Measurements from ENCODE around the gene AUNIP.

The AUNIP gene

DNA sequence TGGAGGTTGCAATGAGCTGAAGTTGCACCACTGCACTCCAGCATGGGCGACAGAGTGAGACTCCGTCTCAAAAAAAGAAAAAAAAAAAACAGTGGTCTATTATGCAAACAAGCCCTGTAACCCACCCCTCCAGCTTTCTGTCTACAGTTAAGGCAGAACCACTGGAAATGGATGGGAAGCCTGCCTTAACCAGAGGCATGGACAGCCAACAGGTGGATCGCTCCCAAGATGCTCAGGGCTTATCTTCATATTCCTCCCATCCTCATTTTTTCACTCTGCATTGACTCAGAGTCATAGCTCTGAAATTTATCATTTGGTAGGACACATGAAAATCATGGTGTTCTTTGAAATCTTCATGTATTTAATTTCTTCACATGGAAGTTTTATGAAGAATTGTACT lies 30.8 kb downstream of the AUNIP start:
- no peak for DNase-seq (ENCODE audit: low read depth)

- no peak for DNase-seq (ENCODE audit: low read depth)
These were observed 32.7 kb downstream of the AUNIP start for GRCh38 chr1:25826571-25826970.

DNA sequence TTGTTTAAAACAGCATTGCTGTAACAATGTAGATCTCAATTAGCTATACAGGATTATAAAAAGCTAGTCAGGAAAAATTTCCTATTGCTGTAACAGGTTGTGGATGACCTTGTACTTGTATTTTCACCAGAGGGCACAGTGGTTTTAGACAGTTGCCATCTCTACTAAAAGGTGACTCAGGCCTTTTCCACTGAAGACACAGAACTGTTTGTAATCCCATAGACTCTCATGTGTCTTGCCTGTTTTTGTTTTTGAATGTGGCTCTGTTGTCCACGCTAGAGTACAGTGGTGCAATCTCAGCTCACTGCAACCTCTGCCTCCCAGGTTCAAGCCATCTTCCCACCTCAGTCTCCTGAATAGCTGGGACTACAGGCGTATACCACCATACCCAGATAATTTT lies 33.7 kb downstream of the AUNIP start:
- no peak for DNase-seq (ENCODE audit: low read depth)

DNA sequence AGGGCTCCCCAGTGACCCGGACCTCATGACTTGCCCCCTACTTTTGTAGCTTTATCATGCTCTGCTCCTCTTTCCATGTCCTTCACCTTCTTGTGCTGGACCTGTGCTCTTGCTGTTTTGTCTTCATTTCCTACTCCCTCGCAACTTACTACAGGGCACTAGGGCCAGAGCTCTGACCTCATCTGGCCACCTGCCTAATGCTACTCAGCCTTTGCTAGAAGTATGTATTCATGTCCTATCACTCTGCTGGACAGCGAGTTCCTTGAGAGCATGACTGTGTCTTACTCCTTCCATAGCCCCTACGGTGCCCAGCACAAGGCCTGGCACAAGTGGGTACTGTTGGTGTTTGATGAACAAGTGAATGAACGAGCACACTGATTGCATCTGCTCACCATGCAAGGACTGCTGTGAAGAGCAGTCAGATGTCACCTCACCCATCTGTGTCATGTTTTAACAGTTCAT lies 37.6 kb downstream of the AUNIP start:
- no peak for DNase-seq (ENCODE audit: low read depth)

DNA sequence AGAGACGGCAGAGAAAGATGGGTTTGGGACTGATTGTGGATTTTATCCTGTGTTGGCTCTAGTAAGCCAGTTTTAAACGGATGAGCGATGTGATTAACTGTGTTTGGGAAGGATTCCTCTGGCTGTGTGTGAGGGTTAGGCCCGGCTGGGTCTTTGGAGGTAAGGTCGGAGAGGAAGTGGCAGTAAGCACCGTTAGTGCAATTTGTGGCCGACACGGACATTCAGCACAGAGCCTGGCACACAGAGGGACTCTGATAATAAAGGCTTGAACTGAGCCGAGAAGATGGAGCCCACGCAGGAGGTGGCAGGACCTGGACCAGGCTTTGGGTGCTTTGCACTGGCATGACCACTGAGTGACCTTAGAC lies 38.2 kb downstream of the AUNIP start:
- no peak for DNase-seq (ENCODE audit: low read depth)

DNA sequence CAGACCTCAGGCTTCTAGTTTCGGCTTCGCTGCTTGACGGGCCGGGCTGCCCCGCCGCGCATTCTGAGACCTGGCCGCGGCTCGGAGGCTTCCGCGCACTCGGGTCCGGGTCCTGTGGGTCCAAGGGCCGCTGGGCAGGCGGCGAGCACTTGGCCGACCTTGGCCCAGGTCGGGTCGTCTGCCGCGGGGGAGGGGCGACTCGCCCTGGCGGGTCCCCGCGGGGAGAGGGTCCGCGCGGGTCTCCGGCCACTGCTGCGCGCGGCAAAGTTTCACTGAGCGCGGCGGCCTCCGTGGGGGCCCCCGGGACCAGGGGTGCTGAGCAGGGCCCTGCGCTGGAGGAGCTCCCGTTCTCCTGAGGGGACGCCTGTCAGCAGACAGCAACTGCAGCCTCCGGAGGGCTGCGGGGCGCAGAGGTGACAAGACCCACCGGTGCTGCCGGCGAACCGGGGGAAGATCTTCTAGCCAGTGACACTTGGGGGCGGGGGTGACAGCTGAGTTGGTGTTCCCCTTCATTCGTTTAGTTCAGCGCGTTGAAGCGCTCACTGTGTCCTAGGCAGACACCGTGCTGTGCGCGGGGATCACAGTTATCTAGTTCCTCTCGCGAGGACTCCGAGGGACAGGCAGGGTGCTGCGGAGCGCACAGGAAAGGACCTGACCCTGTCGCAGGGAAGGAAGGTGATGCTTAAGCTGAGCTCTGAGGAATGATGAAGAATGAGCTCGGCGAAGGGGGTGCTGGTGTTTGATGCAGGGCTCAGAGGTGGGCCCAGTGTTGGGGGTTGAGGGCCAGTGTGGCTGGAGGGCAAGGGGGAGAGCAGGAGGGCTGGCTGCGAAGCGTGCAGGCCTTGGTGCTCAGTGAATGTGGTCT lies 38.8 kb downstream of the AUNIP start:
- DNase-seq (ENCODE audit: low read depth) = peak; percentile 37

DNA sequence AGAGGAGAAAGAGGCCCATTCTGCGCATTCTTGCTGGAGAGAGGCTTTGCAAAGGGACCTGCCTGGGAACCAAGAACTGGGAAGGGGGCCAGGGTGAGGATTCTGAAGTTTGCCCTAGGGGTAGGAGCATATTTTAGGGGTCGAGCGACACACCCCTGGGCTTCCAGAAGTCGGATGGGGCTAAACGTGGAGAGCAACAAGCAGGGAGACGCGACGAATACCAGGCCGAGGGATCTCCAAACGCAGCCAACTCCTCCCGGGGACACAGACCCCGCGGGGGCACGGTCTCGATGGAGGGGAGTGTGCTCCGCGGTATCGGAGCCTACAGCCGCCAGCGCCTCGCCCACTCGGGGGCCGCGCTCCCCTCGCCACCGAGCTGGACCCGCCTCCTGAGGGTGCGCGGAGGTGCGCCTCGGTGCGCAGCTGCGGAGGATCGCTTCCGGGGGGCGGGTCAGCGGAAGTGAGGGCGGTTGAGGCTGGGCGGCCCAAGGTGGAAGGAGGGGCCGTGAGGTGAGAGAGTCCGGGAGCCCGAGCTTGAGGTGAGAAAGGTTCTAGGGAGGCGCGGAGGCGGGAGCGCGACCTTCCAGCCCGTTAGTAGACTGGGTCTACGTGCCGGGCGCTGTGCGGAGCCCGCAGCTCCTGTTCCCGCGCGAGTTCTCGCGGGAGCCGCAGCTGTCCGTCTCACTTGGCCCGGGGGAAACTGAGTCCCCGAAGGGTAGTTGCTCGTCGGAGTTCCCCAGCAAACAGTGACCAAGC lies 39.6 kb downstream of the AUNIP start, which contains the start of gene MTFR1L:
Gene MTFR1L (plus strand): TSS at position 464 of the 756 bp plus-strand sequence. CDS start 3,151 bp downstream, outside the sequence.
- DNase-seq (ENCODE audit: low read depth) = peak; percentile 83

DNA sequence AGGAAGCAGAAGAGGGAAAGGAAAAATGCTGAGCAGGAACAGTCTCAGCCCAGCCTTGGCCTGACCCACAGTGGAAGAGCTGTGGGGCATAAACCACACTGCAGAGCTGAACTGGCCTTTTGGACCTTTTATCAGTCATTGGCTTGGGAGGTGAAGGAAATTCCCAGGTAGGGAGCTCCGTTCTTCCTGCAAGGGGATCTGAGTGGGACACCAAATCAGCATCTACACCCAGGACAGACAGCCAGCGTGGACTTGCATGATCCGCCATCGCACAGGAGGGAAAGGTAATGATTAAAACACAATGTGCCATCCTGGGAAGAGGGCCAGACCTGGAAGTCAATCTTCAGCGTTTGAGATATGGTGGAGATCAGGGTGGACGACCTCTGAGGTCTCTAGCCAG lies 40.7 kb downstream of the AUNIP start:
- no peak for DNase-seq (ENCODE audit: low read depth)

DNA sequence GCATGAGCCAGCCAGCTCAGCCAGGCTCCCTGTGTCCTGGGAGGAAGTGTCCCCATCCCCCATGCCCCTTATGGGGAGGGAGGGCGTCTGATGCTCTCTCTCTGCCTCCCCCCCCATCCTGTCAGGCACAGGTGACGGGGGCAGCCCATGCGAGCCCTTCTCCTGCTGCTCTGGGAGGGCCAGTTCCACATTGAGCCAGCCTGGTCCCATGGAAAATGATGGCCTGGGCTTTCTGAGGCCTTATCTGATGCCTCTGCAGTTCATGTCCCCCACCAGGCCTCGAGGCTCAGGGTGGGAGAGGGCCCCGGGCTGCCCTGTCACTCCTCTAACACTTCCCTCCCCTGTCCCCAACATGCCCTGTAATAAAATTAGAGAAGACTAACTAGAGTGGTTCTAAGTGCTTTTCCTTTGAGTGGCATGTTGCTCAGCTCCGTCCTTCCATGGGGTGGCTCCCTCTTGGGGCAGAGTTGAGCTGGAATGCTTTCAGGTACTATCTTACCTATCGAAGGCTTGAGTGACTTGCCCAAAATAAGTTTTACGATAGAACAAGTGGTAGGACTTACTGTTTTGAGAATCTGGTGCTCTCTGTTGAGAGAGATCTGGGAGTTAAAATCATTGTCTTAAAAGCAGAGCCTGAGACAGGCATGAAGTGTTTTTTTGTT lies 41.3 kb downstream of the AUNIP start:
- DNase-seq (ENCODE audit: low read depth) = no peak

GRCh38 chr1:25816112-25816718 lies 43.0 kb downstream of the AUNIP start:
- no peak for DNase-seq (ENCODE audit: low read depth)

- no peak for DNase-seq (ENCODE audit: low read depth)
These were observed 43.8 kb downstream of the AUNIP start for GRCh38 chr1:25815208-25816111.

DNA sequence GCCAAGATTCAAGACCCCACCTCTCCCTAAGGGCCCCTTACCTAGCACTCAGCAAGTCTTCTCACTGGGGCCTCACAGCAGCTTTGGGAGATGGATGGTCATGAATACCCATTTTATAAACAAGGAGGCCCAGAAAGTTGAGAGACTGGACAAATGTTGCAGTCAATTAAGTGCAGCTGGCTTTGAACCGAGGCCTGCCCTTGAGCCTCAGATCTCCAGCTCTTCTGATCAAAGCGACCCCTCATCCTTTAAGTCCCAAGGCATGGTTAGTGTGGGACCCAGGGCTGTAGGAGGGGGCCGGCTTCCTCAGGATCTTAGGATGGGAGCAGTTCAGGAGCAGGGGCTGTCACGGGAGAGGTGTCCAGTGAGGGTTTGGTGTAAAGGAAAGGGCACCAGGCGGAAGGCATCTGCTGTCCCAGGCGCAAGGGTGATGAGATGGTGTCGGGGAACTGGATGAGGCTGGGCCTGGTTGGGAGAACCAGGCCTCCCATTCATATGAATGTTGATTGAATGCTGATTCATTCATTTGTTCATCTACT lies 44.6 kb downstream of the AUNIP start:
- DNase-seq (ENCODE audit: low read depth) = no peak

DNA sequence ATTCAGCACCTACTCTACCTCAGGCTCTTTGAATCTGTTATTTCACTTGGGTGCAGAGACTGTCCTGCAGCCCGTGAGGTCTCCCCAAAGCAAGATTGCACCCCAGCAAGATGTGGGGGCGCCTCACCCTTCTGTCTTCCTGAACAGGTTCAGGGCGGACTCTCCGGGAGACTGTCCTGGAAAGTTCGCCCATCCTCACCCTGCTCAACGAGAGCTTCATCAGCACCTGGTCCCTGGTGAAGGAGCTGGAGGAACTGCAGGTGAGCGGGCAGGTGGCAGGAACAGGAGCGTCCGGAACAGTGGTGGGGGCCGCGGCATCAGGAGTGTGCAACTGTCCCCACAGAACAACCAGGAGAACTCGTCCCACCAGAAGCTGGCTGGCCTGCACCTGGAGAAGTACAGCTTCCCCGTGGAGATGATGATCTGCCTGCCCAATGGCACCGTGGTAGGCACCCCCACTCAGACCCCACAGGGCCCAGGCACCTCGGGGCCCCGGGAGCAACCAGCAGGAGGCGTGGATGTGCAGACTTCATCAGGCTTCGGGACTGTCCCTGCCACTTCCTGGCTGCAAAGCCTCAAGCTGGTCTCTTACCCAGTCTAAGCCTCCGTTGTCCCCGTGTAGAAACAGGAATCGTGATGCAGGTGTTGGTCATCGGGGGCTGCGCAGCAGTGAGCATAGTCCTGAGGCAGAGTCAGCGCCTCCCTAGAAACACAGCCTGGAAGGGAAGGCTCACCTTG lies 45.4 kb downstream of the AUNIP start:
- DNase-seq (ENCODE audit: low read depth) = no peak

DNA sequence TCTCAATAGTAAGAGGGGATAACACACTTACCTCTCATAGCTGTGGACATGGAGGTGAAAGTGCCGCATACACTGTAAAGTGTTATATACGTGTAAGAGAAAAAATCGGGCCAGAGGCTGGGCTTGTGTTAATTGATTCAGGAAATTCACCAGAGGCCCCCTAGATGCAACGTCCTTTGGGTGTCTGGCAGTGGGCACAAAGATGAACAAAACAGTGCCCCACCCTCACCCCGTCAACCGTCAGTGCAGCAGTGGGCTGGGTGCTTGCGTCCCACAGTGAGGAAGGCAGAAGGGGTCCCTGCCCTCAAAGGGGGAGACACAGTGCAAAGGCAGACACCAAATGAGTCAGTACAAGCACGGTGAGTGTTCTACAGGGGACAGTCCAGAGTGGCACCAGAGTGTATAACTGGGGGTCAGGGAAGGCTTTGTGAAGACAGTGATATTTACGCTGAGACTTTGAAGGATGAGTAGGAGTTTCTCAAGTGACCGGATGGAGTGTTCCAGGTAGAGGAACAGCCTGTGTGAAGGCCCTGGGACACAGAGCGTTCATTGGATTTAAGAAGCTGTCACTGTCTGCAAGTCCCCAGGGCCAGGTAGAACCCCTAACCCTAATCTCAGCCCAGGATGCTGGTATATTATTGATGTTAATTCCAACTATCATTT lies 46.1 kb downstream of the AUNIP start:
- no peak for DNase-seq (ENCODE audit: low read depth)

DNA sequence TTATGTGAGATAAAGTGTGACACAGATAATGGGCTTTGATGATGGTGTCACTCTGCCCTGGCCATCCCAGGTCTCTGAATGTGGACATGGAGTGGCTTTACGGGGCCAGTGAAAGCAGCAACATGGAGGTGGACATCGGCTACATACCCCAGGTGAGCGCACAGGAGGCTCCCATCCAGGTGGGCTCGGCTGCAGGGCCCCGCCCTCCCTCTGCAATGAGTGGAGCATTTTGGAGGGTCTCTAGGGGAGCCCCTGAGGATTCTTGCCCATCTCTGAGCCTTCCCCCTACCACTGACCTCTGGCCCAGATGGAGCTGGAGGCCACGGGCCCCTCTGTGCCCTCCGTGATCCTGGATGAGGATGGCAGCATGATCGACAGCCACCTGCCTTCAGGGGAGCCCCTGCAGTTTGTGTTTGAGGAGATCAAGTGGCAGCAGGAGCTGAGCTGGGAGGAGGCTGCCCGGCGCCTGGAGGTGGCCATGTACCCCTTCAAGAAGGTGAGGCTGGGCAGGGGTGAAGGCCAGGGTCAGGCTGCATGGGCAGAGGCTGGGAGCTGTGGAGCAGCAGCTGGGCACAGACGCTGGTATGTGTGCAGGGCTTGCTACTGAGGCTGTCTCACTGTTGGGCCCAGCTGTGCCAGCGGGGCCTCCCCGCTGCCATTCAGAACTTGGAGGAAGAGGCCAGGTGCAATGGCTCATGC lies 47.7 kb downstream of the AUNIP start:
- no peak for DNase-seq (ENCODE audit: low read depth)

DNA sequence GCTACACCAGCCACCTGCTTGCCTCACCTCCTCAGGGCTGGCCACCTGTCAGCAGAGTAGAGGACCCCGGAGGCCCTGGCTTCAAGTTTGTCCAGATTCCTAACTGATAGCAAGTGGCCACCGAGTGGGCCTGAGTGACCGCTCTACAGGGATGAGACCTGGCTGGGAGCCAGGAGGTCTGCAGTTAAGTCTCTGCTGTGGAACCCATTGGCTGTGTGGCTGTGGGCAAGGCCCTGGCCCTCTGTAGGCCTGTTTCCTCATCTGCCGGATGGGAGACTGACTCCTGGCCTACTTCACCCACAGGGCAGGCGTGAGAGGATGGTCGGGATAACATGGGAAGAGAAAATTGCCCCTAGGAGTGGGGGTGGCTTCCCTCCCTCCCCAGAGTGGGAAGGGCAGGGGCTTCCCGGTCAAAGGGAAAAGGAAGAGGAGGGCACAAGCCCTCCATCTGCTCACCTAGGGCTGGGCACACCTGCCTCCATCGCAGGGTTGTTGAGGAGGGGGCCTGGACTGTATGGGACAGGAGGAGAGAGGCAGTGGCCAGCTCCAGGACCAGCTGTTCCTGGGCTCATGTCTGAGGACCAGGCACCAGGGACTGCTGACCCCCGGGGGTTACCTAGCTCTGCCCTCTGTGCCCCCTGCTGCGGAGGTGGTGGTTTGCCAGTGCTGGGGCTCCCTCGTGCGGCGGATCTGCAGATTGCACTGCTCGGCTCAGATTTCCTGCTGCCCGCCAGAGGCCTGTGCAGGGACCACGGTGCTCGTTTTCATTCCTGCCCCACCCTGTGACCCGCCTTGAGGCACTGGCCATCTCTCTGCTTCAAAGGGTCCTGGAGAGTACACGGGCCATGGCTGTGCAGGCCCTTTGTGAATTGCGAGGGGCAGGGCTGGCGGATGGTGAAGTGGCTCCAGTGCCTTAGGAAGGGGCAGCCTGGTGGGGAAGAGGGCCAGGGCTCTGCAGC lies 48.6 kb downstream of the AUNIP start:
- DNase-seq (ENCODE audit: low read depth) = peak; percentile 73

GRCh38 chr1:25809929-25810328 lies 49.3 kb downstream of the AUNIP start:
- DNase-seq (ENCODE audit: low read depth) = no peak
